KMS-11 (cell line): ENCODE measurements around the gene TMEM51.

Source experiments
- H2AFZ ChIP-seq: fragments of 200-600 bp; sonication (generic); 2 replicates; pipeline ENCODE4 v1.6.1; 2016; ENCODE audit warnings: antibody characterized with exemption, mixed run types, low read depth
- H3K27ac ChIP-seq: fragments of 200-600 bp; sonication (generic); 2 replicates; pipeline ENCODE4 v1.6.1; 2016; ENCODE audit warnings: mild to moderate bottlenecking, mixed run types
- H3K27me3 ChIP-seq: fragments of 200-600 bp; sonication (generic); 2 replicates; pipeline ENCODE4 v1.6.1; 2017; ENCODE audit warnings: mild to moderate bottlenecking, low read depth, mixed run types, moderate library complexity; ENCODE audit not compliant: insufficient read depth
- H3K36me3 ChIP-seq: fragments of 200-600 bp; sonication (generic); 2 replicates; pipeline ENCODE4 v1.6.1; 2017; ENCODE audit warnings: mild to moderate bottlenecking, mixed run types; ENCODE audit not compliant: insufficient read depth
- H3K4me1 ChIP-seq: fragments of 200-600 bp; sonication (generic); 2 replicates; pipeline ENCODE4 v1.6.1; 2016; ENCODE audit warnings: mild to moderate bottlenecking, low read depth, mixed run types; ENCODE audit not compliant: poor library complexity, severe bottlenecking
- H3K4me2 ChIP-seq: fragments of 200-600 bp; sonication (generic); 2 replicates; pipeline ENCODE4 v1.7.0; 2016; ENCODE audit warnings: mild to moderate bottlenecking, mixed run types
- H3K4me3 ChIP-seq: fragments of 200-600 bp; sonication (generic); IDR thresholded peaks from 2 replicates; pipeline ENCODE4 v1.6.1; 2017; ENCODE audit warnings: low read depth, low read length, mixed read lengths; ENCODE audit not compliant: insufficient read depth
- H3K79me2 ChIP-seq: fragments of 200-600 bp; sonication (generic); 2 replicates; pipeline ENCODE4 v1.6.1; 2016; ENCODE audit warnings: low read depth, mixed run types; ENCODE audit not compliant: insufficient read depth
- H3K9ac ChIP-seq: fragments of 200-600 bp; sonication (generic); 2 replicates; pipeline ENCODE4 v1.6.1; 2016; ENCODE audit warnings: mild to moderate bottlenecking, mixed run types
- H4K20me1 ChIP-seq: fragments of 200-600 bp; sonication (generic); 2 replicates; pipeline ENCODE4 v1.6.1; 2016; ENCODE audit warnings: mild to moderate bottlenecking, mixed run types; ENCODE audit not compliant: insufficient read depth
- TF ChIP-seq, protein P1 (sequence below): fragments of 200-600 bp; sonication (generic); conservative IDR thresholded peaks from 2 replicates; pipeline ENCODE4 v1.6.1; 2017; ENCODE audit warnings: low read depth, mild to moderate bottlenecking, antibody characterized with exemption, low read length, moderate library complexity, mixed read lengths

TMEM51 gene

DNA sequence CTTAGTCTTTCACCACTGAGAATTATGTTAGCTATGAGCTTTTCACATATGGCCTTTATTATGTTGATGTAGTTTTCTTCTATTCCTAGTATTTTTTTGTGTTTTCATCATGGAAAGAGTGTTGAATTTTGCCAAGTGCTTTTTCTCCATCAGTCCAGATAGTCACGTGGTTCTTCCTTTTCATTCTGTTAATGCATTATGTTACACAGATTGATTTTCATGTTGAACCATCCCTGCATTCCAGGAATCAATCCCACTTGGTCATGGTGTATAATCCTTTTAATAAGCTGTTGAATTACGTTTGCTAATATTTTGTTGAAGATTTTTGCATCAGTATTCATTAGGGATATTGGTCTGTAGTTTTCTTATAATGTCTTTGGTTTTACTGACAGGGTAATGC is 111.2 kb downstream of the TMEM51 start:
- H3K36me3 ChIP-seq: no peaks in the 10 kb centered on the region
- no peak overlapping the region for H3K4me3 ChIP-seq
- no peak overlapping the region for H3K9ac ChIP-seq
- H3K79me2 ChIP-seq: no peaks in the 10 kb centered on the region
- H3K4me1 ChIP-seq: no peaks in the 10 kb centered on the region
- H4K20me1 ChIP-seq: no peaks in the 10 kb centered on the region
- H3K4me2 ChIP-seq: no peak overlapping the region
- H3K27me3 ChIP-seq: no peaks in the 10 kb centered on the region
- H3K27ac ChIP-seq: no peak overlapping the region
- TF ChIP-seq, protein P1, sequence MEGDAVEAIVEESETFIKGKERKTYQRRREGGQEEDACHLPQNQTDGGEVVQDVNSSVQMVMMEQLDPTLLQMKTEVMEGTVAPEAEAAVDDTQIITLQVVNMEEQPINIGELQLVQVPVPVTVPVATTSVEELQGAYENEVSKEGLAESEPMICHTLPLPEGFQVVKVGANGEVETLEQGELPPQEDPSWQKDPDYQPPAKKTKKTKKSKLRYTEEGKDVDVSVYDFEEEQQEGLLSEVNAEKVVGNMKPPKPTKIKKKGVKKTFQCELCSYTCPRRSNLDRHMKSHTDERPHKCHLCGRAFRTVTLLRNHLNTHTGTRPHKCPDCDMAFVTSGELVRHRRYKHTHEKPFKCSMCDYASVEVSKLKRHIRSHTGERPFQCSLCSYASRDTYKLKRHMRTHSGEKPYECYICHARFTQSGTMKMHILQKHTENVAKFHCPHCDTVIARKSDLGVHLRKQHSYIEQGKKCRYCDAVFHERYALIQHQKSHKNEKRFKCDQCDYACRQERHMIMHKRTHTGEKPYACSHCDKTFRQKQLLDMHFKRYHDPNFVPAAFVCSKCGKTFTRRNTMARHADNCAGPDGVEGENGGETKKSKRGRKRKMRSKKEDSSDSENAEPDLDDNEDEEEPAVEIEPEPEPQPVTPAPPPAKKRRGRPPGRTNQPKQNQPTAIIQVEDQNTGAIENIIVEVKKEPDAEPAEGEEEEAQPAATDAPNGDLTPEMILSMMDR: no peak
- no peak overlapping the region for H2AFZ ChIP-seq
